Lower lobe of right lung (tissue), 2 donors: ENCODE measurements around the gene XYLT1. TPM values are rescaled to one million over a fixed set of nuclear protein-coding genes. Genes with fewer than 3 reads are reported as not detected.

Experiments
- ATAC-seq, 2 donors: fragments of 200-7000 bp; cut with Tn5 transposase; one replicate each; pipeline ENCODE4 v1.9.1; 2020 to 2022; ENCODE audit warnings: mild to moderate bottlenecking in 2 of 2, moderate library complexity in 2 of 2
- DNase-seq: peaks from one replicate; pipeline ENCODE4 v3.0.0-alpha.2; 2020
- H3K27ac ChIP-seq: fragments of 200-600 bp; one replicate; pipeline ENCODE4 v1.8.0; 2022
- H3K27me3 ChIP-seq: fragments of 200-600 bp; one replicate; pipeline ENCODE4 v1.8.0; 2022; ENCODE audit warnings: low read depth
- H3K36me3 ChIP-seq: fragments of 200-600 bp; one replicate; pipeline ENCODE4 v1.8.0; 2022; ENCODE audit warnings: mild to moderate bottlenecking
- H3K4me1 ChIP-seq: fragments of 200-600 bp; one replicate; pipeline ENCODE4 v1.8.0; 2022
- H3K4me3 ChIP-seq: fragments of 200-600 bp; one replicate; pipeline ENCODE4 v1.8.0; 2022; ENCODE audit warnings: mild to moderate bottlenecking
- H3K9me3 ChIP-seq: fragments of 200-600 bp; one replicate; pipeline ENCODE4 v1.8.0; 2022
- CTCF ChIP-seq: fragments of 200-600 bp; IDR thresholded peaks from one replicate; pipeline ENCODE4 v1.8.0; 2022; ENCODE audit warnings: antibody characterized with exemption, mild to moderate bottlenecking
- intact Hi-C: fragments of 100-400 bp; cut with DNase I; formaldehyde crosslinking; loops from one replicate; pipeline ENCODE4 v1.11.0; 2022
- total RNA-seq: library from RNA; stranded (reverse); fragmentation: NEBNext Ultra II Directional; extraction: Animal tissue kit (Norgen Biotek cat#: 25700); gene quantifications from one replicate; pipeline ENCODE4 v1.2.1, GENCODE V29; 2021
- donor health status: DM: no; HTN: yes; CAD: no; lungs with severe emphysema.

Gene XYLT1
- total RNA-seq, 1 donor from 2014 or later, result 9.0 TPM

GRCh38 chr16:17291289-17291688 lies 179.5 kb downstream of the XYLT1 start:
- H3K4me3 ChIP-seq, result no peak overlapping the region
- intact Hi-C loops, result no loop called here
- no peak for TF ChIP-seq CTCF
- no peaks in the 10 kb centered on the region for H3K4me1 ChIP-seq
- ATAC-seq, result no peak
- H3K9me3 ChIP-seq, result no peaks in the 10 kb centered on the region
- no peaks in the 10 kb centered on the region for H3K36me3 ChIP-seq
- DNase-seq, result no peak
- no peaks in the 10 kb centered on the region for H3K27me3 ChIP-seq
- H3K27ac ChIP-seq, result no peak overlapping the region

- no peak for DNase-seq
- no peak overlapping the region for H3K4me3 ChIP-seq
- H3K9me3 ChIP-seq, result no peaks in the 10 kb centered on the region
- no peaks in the 10 kb centered on the region for H3K4me1 ChIP-seq
- no peaks in the 10 kb centered on the region for H3K36me3 ChIP-seq
- no peak for ATAC-seq
- no peaks in the 10 kb centered on the region for H3K27me3 ChIP-seq
- intact Hi-C loops, result no loop called here
- no peak for TF ChIP-seq CTCF
- H3K27ac ChIP-seq, result no peak overlapping the region
Observed at GRCh38 chr16:17289674-17290635, 180.8 kb downstream of the XYLT1 start.

- intact Hi-C loops, result no loop called here
- TF ChIP-seq CTCF, result no peak
- no peaks in the 10 kb centered on the region for H3K27me3 ChIP-seq
- H3K9me3 ChIP-seq, result no peaks in the 10 kb centered on the region
- ATAC-seq (no peak), DNase-seq (no peak)
- H3K4me3 ChIP-seq, result no peak overlapping the region
- no peak overlapping the region for H3K27ac ChIP-seq
- no peaks in the 10 kb centered on the region for H3K4me1 ChIP-seq
- no peaks in the 10 kb centered on the region for H3K36me3 ChIP-seq
Observed at GRCh38 chr16:17289050-17289449, 181.7 kb downstream of the XYLT1 start.

- H3K36me3 ChIP-seq, result no peaks in the 10 kb centered on the region
- H3K27me3 ChIP-seq, result no peaks in the 10 kb centered on the region
- ATAC-seq (no peak), DNase-seq (no peak)
- no peak for TF ChIP-seq CTCF
- no peak overlapping the region for H3K27ac ChIP-seq
- no peaks in the 10 kb centered on the region for H3K9me3 ChIP-seq
- H3K4me3 ChIP-seq, result no peak overlapping the region
- intact Hi-C loops, result no loop called here
- no peaks in the 10 kb centered on the region for H3K4me1 ChIP-seq
Observed at GRCh38 chr16:17287166-17287800, 183.5 kb downstream of the XYLT1 start.

GRCh38 chr16:17286443-17286842 lies 184.3 kb downstream of the XYLT1 start:
- no peak overlapping the region for H3K27ac ChIP-seq
- no peaks in the 10 kb centered on the region for H3K9me3 ChIP-seq
- DNase-seq (no peak), ATAC-seq (no peak)
- H3K4me1 ChIP-seq, result no peaks in the 10 kb centered on the region
- intact Hi-C loops, result no loop called here
- H3K27me3 ChIP-seq, result no peaks in the 10 kb centered on the region
- no peaks in the 10 kb centered on the region for H3K36me3 ChIP-seq
- H3K4me3 ChIP-seq, result no peak overlapping the region
- TF ChIP-seq CTCF, result no peak
